Esophagus squamous epithelium (tissue), 5 donors: ENCODE results near the gene CEP19. TPM values are rescaled to one million over a fixed set of nuclear protein-coding genes. Genes with fewer than 3 reads are reported as not detected.
"Not testable (repeated sequence)": the region's sequence is repeated elsewhere in the genome, so short reads cannot be mapped to it uniquely, and the experiment has no call there.

ENCODE experiments used
- DNase-seq: peaks from one replicate; lab custom pipeline; 2025; lab: John Stamatoyannopoulos, UW
- H3K27ac ChIP-seq, 4 donors: fragments of 200-600 bp; sonication (generic); one replicate each; pipeline ENCODE4 v1.5.1; 2016 to 2019; ENCODE audit warnings: mild to moderate bottlenecking in 1 of 4
- H3K27me3 ChIP-seq, 4 donors: fragments of 200-600 bp; sonication (generic); 1 replicate in 3 of 4; 2 replicates in 1 of 4; pipeline versions ENCODE4 v1.5.1 to v1.6.0; 2017 to 2021; ENCODE audit warnings: antibody characterized with exemption in 1 of 4
- H3K36me3 ChIP-seq, 3 donors: fragments of 200-600 bp; sonication (generic); one replicate each; pipeline ENCODE4 v1.5.1; 2016 to 2019
- H3K4me1 ChIP-seq, 3 donors: fragments of 200-600 bp; sonication (generic); one replicate each; pipeline ENCODE4 v1.5.1; 2017 to 2019
- H3K4me3 ChIP-seq, 4 donors: fragments of 200-600 bp; sonication (generic); 1 replicate in 3 of 4; 2 replicates in 1 of 4; pipeline ENCODE4 v1.5.1; 2016 to 2019; ENCODE audit warnings: mild to moderate bottlenecking in 2 of 4, moderate library complexity in 1 of 4
- H3K9me3 ChIP-seq, 3 donors: fragments of 200-600 bp; sonication (generic); one replicate each; pipeline ENCODE4 v1.5.1; 2016 to 2019
- POLR2A ChIP-seq, 4 donors: fragments of 450-650 bp; IDR thresholded peaks; one replicate each; pipeline ENCODE4 v1.6.1; 2017; ENCODE audit warnings: antibody characterized with exemption in 4 of 4, mild to moderate bottlenecking in 4 of 4, moderate library complexity in 3 of 4
- WGBS, 2 donors: methylation state at CpG; one replicate each; pipeline ENCODE4 v1.1.5; 2018; 5-methylcytosine and 5-hydroxymethylcytosine counted together
- intact Hi-C: fragments of 100-400 bp; cut with DNase I; formaldehyde crosslinking; loops from one replicate; pipeline ENCODE4 v1.15.0; 2022
- total RNA-seq, 4 donors: library from RNA; depleted of rRNA; stranded (reverse); fragments of >200 nt; gene quantifications; one replicate each; pipeline ENCODE4 v1.1.0, GENCODE V29; 2016
- TF ChIP-seq, protein P1 (sequence below), 6 experiments: fragments of 450-650 bp in 4 of 6; fragments of 200-600 bp in 2 of 6; sonication (generic) in 2 of 6; IDR thresholded peaks; one replicate each; pipeline ENCODE4 v1.5.1; 2016 to 2019; ENCODE audit warnings: antibody characterized with exemption in 6 of 6, mild to moderate bottlenecking in 4 of 6, moderate library complexity in 4 of 6
- donor health status: DM: yes; HTN: yes; CAD: no.

The CEP19 gene
- total RNA-seq, 4 donors from 2014 or later: 0.80 to 3.1 (median 1.2) TPM

DNA sequence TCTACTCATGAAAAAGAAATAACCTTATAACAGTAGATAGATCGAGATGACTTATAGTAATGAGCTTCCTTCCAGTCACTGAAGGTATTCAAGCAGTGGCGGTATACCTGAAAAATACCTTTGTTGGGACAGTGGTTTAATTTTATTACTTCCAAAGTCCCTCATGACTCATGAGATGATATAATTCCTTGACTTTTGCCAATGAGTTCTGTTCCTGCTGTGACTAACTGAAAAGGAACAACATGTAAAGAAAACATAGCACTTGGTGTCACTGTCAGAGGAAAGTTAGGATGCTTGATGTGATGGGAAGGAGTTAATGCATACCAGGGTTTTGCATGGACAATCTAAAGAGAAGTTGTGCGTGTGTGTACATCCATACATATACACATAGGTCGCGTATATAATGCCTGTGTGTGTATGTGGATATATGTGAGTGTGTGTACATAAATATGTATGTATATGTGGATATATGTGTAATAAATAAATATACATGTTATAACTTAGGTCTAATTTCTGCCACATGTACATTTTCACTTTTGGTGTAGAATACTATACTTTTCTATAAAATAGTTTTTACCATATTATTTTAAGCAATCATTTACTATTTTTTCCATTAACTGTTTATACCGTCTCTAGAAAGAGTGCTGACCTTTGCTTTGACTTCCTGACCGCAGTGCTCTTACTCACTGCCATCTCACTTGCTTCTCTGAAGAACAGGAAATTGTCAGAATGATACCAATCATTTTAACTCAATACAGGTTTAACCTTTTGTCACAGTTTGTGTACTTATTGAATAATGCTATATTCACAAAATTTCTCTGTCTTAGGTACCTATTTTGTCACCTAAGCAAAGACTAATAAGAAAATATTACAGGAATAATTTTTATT, 15.0 kb upstream of the CEP19 start:
- Histone ChIP-seq H3K36me3 (peaks cover 0 to 53% (median 4%) of the 10 kb centered on the region in 3 donors), H3K27me3 (no peaks in the 10 kb centered on the region), H3K27ac (no peak overlapping the region), H3K9me3 (no peaks in the 10 kb centered on the region), H3K4me3 (no peak overlapping the region), H3K4me1 (no peaks in the 10 kb centered on the region)
- WGBS, 2 donors: 70 to 83% methylated on average over 7 of the region's 7 CpGs
- no peak for TF ChIP-seq POLR2A (IDR thresholded peaks at IDR 0.05)
- TF ChIP-seq, protein P1, sequence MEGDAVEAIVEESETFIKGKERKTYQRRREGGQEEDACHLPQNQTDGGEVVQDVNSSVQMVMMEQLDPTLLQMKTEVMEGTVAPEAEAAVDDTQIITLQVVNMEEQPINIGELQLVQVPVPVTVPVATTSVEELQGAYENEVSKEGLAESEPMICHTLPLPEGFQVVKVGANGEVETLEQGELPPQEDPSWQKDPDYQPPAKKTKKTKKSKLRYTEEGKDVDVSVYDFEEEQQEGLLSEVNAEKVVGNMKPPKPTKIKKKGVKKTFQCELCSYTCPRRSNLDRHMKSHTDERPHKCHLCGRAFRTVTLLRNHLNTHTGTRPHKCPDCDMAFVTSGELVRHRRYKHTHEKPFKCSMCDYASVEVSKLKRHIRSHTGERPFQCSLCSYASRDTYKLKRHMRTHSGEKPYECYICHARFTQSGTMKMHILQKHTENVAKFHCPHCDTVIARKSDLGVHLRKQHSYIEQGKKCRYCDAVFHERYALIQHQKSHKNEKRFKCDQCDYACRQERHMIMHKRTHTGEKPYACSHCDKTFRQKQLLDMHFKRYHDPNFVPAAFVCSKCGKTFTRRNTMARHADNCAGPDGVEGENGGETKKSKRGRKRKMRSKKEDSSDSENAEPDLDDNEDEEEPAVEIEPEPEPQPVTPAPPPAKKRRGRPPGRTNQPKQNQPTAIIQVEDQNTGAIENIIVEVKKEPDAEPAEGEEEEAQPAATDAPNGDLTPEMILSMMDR (IDR thresholded peaks at IDR 0.05): no peak
- intact Hi-C loops: no loop called here
- DNase-seq: no peak

DNA sequence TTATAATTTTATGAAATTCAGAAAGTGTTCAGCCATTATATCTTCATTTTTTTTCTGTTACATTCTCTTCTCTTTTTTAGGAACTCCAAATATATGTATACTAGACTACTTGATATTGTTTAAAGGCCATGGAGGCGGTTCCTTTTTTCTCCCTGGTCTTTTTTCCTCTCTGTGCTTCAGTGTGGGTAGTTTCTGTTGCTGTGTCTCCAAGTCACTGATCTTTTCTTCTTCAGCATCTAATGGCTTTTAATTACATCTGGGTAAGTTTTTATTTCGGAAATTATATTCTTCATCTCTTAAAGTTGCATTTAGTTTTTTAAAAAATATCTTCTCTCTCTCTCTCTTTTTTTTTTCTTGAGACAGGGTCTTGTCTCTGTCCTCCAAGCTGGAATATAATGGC, 9.0 kb upstream of the CEP19 start:
- no peaks in the 10 kb centered on the region for H3K4me1 ChIP-seq
- no peaks in the 10 kb centered on the region for H3K27me3 ChIP-seq
- H3K27ac ChIP-seq: no peak overlapping the region
- H3K36me3 ChIP-seq: peaks cover 0 to 38% (median 8%) of the 10 kb centered on the region in 3 donors
- intact Hi-C loops: no loop called here
- WGBS, 2 donors: 61 to 94% methylated on average over 2 of the region's 2 CpGs
- no peak for DNase-seq
- no peak overlapping the region for H3K4me3 ChIP-seq
- TF ChIP-seq, protein P1 (IDR thresholded peaks at IDR 0.05): no peak
- TF ChIP-seq POLR2A (IDR thresholded peaks at IDR 0.05): no peak
- no peaks in the 10 kb centered on the region for H3K9me3 ChIP-seq

DNA sequence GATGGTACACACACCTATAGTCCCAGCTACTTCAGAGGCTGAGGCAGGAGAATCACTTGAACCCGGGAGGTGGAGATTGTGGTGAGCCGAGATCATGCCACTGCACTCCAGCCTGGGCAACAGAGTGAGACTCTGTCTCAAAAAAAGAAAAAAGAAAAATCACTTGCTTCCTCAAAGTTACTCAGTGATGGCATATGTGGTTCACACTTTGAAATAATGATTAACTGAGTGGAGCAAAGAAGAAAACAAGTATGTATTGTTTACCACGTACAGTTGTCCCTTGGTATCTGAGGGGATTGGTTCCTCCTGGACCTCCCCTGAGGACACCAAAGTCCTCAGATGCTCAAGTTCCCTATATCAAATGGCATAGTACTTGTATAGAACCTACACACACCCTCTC, 5.1 kb upstream of the CEP19 start:
- H3K9me3 ChIP-seq, H3K4me3 ChIP-seq, intact Hi-C loops, DNase-seq, H3K27me3 ChIP-seq, H3K27ac ChIP-seq: not testable (repeated sequence)
- 94% methylated on average over 3 of the region's 3 CpGs for WGBS, 2 donors
- H3K4me1 ChIP-seq: peaks cover 5 to 23% (median 9%) of the 10 kb centered on the region in 3 donors
- peaks cover 0 to 22% (median 4%) of the 10 kb centered on the region in 3 donors for H3K36me3 ChIP-seq

DNA sequence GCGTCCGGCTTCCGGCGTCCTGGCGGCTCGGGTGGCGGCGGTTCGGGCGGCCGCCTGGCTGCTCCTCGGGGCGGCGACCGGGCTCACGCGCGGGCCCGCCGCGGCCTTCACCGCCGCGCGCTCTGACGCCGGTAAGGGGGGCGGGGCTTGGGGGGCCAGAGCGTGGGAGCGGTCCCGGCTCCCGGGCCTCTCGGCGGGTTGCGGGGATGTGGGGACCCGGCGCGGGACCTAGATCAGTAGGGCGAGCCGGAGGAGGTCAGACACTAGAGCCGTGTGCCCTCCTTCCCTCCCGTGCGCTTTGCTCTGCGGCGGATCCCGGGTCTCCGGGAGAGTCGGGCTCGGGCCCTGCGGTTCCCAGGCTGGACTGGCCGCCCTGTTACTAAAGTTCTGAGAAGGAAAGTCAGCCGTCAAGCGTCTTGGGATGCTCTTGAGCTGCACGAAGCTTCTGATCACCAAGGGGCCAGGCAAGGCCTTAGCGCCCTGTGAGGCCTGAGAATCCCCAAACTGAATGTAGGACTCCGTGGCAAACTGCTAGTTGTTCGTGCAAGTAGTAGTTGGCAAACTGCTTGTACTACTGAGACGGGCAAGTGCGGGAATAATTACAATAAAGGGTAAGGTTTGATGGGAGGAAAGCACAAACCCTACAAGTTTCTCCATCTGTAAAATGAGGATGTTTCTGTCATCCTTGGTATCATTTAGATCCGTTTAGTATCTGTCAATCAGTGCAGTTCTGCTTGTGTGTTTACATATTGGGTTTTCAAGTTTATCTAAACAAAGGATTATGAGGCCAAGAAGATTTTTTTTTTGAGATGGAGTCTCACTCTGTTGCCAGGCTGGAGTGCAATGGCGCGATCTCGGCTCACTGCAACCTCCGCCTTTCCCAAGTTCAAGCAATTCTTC, 714 bp upstream of the CEP19 start:
- Histone ChIP-seq H3K36me3 (no peaks in the 10 kb centered on the region), H3K27me3 (no peaks in the 10 kb centered on the region), H3K27ac (peak overlapping the region; percentile 92 to 97 (median 96)), H3K4me1 (peaks cover 14 to 45% (median 15%) of the 10 kb centered on the region in 3 donors), H3K9me3 (no peaks in the 10 kb centered on the region), H3K4me3 (peak overlapping the region; percentile 79 to 95 (median 85))
- TF ChIP-seq, protein P1 (IDR thresholded peaks at IDR 0.05): peak in 2 of 6 experiments; percentile 15 to 29
- TF ChIP-seq POLR2A (IDR thresholded peaks at IDR 0.05): no peak
- WGBS, 2 donors: 13 to 18% methylated on average over 9 of the region's 64 CpGs
- DNase-seq: no peak
- intact Hi-C loops: no loop called here

DNA sequence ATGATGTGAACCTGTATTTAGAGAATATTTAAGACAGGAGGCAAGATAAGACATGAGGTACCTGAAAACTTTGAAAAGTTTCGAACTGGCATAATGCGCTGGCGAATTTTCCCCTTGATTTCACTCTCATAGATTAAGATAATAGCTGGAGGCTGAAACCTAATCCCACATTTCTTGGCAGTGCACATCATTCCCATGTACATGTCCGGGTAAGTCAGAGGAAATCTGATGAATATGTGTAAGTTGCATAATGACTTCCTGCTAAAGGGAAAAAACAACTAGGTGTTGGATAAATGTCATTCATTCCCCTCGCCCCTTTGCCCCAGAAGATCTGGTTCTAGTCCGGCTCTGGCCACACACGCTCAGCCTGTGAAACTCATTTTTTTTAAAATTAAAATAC, 3.6 kb downstream of the CEP19 start:
- Histone ChIP-seq H3K4me1 (peaks cover 13 to 53% (median 27%) of the 10 kb centered on the region in 3 donors), H3K4me3 (no peak overlapping the region), H3K36me3 (no peaks in the 10 kb centered on the region), H3K9me3 (no peaks in the 10 kb centered on the region), H3K27me3 (no peaks in the 10 kb centered on the region), H3K27ac (peak overlapping the region in 1 of 4 donors; percentile 16)
- WGBS, 2 donors: 25 to 42% methylated on average over 7 of the region's 7 CpGs
- TF ChIP-seq POLR2A (IDR thresholded peaks at IDR 0.05): no peak
- TF ChIP-seq, protein P1 (IDR thresholded peaks at IDR 0.05): no peak
- intact Hi-C loops: no loop called here
- no peak for DNase-seq
